Mesendoderm (in vitro differentiated cells): ENCODE results near the gene CAB39L.

Experiments used
- DNase-seq: peaks from one replicate; pipeline ENCODE4 v3.0.0; 2013
- H2AK5ac ChIP-seq: 2 replicates; pipeline ENCODE4 v1.6.1; 2013; ENCODE audit warnings: low read length, inconsistent platforms
- H2BK120ac ChIP-seq: 2 replicates; pipeline ENCODE4 v1.6.1; 2013; ENCODE audit warnings: low read depth, mild to moderate bottlenecking, low read length, moderate library complexity, mixed read lengths
- H2BK15ac ChIP-seq: replicated peaks from 2 replicates; pipeline ENCODE4 v1.6.1; 2013; ENCODE audit warnings: low read depth, mild to moderate bottlenecking, moderate library complexity
- H2BK5ac ChIP-seq: 2 replicates; pipeline ENCODE4 v1.6.1; 2013; ENCODE audit warnings: low read length, inconsistent platforms
- H3K18ac ChIP-seq: 2 replicates; pipeline ENCODE4 v1.6.1; 2013; ENCODE audit warnings: mild to moderate bottlenecking, low read length, mixed read lengths
- H3K23ac ChIP-seq: one replicate; pipeline ENCODE4 v1.6.1; 2013; ENCODE audit warnings: low read length
- H3K27ac ChIP-seq: 2 replicates; pipeline ENCODE4 v1.5.1; 2013; ENCODE audit warnings: low read depth, mild to moderate bottlenecking, inconsistent platforms, low read length, moderate library complexity
- H3K27me3 ChIP-seq: 2 replicates; pipeline ENCODE4 v1.6.1; 2013; ENCODE audit warnings: low read length, control low read depth, mild to moderate bottlenecking, inconsistent platforms; ENCODE audit not compliant: insufficient read depth, poor library complexity
- H3K36me3 ChIP-seq: 2 replicates; pipeline ENCODE4 v1.6.1; 2013; ENCODE audit warnings: low read length, inconsistent platforms; ENCODE audit not compliant: control insufficient read depth, insufficient read depth
- H3K4ac ChIP-seq: one replicate; pipeline ENCODE4 v1.6.1; 2013; ENCODE audit warnings: low read depth, mild to moderate bottlenecking, low read length, moderate library complexity
- H3K4me1 ChIP-seq: 2 replicates; pipeline ENCODE4 v1.6.1; 2013; ENCODE audit warnings: low read depth, low read length, inconsistent platforms; ENCODE audit not compliant: control insufficient read depth
- H3K4me2 ChIP-seq: 2 replicates; pipeline ENCODE4 v1.6.1; 2013; ENCODE audit warnings: low read length
- H3K4me3 ChIP-seq: 2 replicates; pipeline ENCODE4 v1.5.1; 2013; ENCODE audit warnings: mild to moderate bottlenecking, low read length
- H3K56ac ChIP-seq: one replicate; pipeline ENCODE4 v1.6.1; 2013; ENCODE audit warnings: low read length
- H3K79me1 ChIP-seq: 2 replicates; pipeline ENCODE4 v1.6.1; 2013; ENCODE audit warnings: low read length, inconsistent platforms
- H3K79me2 ChIP-seq: 2 replicates; pipeline ENCODE4 v1.6.1; 2013; ENCODE audit warnings: mild to moderate bottlenecking, low read length; ENCODE audit not compliant: control insufficient read depth, insufficient read depth
- H3K9ac ChIP-seq: 2 replicates; pipeline ENCODE4 v1.6.1; 2013; ENCODE audit warnings: low read length, inconsistent platforms
- H4K5ac ChIP-seq: one replicate; pipeline ENCODE4 v1.6.1; 2013; ENCODE audit warnings: low read length
- H4K8ac ChIP-seq: one replicate; pipeline ENCODE4 v1.6.1; 2013; ENCODE audit warnings: low read depth, mild to moderate bottlenecking, control low read depth, low read length, moderate library complexity
- whole genome bisulfite sequencing: extraction: QIAGEN DNeasy Blood & Tissue Kit; methylation state at CpG from one replicate; pipeline ENCODE4 v1.1.7; 2013; ENCODE audit warnings: low lambda C conversion rate, missing lambda C conversion rate; ENCODE audit not compliant: insufficient coverage; ENCODE audit errors: extremely low coverage; 5-methylcytosine and 5-hydroxymethylcytosine counted together

CAB39L gene

DNA sequence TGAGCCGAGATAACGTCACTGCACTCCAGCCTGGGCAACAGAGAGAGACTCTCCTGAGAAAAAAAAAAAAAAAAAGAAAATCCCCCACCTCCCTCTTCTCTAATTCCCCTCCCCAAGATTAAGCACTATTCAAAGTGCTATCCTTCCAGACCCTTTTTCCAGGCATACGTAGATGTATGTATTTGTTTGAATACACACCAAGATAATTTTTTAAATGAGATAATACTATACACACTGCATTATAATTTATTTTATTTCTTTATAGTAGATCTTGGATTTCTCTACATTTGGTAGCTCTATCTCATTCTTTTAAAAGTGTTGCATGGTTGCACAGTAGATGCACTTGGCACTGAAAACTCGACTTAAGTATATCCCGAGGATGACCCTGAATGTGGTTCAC, 32.5 kb downstream of the CAB39L start:
- Histone ChIP-seq H3K23ac (no peak overlapping the region), H3K36me3 (no peaks in the 10 kb centered on the region), H3K18ac (no peak overlapping the region), H4K8ac (no peak overlapping the region), H3K79me1 (no peaks in the 10 kb centered on the region), H3K9ac (no peak overlapping the region), H3K27me3 (no peaks in the 10 kb centered on the region), H2BK5ac (no peak overlapping the region), H2AK5ac (no peak overlapping the region), H3K4me3 (no peak overlapping the region), H4K5ac (no peak overlapping the region), H2BK15ac (no peak overlapping the region), H2BK120ac (no peak overlapping the region), H3K4me2 (no peak overlapping the region), H3K4ac (no peak overlapping the region), H3K4me1 (no peaks in the 10 kb centered on the region), H3K56ac (no peak overlapping the region), H3K79me2 (no peaks in the 10 kb centered on the region), H3K27ac (no peak overlapping the region)
- no CpG with 5 or more reads among the region's 5 CpGs for WGBS
- DNase-seq: no peak

DNA sequence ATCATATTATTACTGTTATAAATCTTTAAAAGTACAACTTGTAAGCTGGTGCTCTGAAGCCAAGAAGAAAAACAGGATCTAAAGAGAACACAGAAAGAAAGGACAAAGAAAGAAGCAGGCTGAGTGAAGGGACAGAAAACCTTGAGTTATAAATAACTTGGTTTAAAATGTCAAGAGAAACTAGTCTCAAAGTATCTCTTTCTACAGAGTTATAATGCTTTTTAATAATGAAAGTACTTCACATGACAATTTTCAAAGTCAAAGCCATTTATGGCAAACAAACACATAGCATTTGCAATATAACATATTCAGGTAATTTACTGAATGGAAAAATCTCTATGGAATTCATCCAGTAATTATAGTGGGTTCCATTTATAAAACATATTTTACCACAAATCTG, 33.4 kb downstream of the CAB39L start:
- no peak overlapping the region for H2BK15ac ChIP-seq
- no peaks in the 10 kb centered on the region for H3K27me3 ChIP-seq
- H4K5ac ChIP-seq: no peak overlapping the region
- H3K4ac ChIP-seq: no peak overlapping the region
- no peak overlapping the region for H4K8ac ChIP-seq
- H2BK120ac ChIP-seq: no peak overlapping the region
- H3K18ac ChIP-seq: no peak overlapping the region
- no peak for DNase-seq
- no peak overlapping the region for H3K27ac ChIP-seq
- no peak overlapping the region for H3K56ac ChIP-seq
- H3K9ac ChIP-seq: no peak overlapping the region
- no peaks in the 10 kb centered on the region for H3K4me1 ChIP-seq
- no peaks in the 10 kb centered on the region for H3K79me1 ChIP-seq
- H2BK5ac ChIP-seq: no peak overlapping the region
- no peaks in the 10 kb centered on the region for H3K36me3 ChIP-seq
- H2AK5ac ChIP-seq: no peak overlapping the region
- no peak overlapping the region for H3K4me2 ChIP-seq
- H3K4me3 ChIP-seq: no peak overlapping the region
- H3K79me2 ChIP-seq: no peaks in the 10 kb centered on the region
- no peak overlapping the region for H3K23ac ChIP-seq

DNA sequence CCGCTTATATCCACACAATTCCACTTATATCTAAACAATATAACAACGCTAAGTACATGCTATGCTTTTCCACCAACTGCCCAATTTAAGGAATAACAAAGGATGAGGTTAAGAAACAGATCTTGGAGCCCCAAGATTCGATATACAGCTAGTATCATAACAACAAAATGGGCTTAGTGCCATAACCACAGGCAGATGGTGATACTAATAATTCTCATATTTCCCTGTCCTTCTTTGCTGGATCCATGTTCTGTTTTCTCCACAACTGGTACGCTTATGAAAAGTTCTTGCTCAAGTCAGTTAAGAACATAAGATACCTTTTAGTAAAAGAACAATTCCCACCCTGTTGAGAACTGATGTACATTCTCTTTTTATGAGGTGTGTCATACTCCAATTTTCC, 33.9 kb downstream of the CAB39L start:
- Histone ChIP-seq H3K79me1 (no peaks in the 10 kb centered on the region), H3K4me3 (no peak overlapping the region), H3K4ac (no peak overlapping the region), H3K9ac (no peak overlapping the region), H3K4me1 (no peaks in the 10 kb centered on the region), H2BK5ac (no peak overlapping the region), H3K23ac (no peak overlapping the region), H4K5ac (no peak overlapping the region), H3K79me2 (no peaks in the 10 kb centered on the region), H3K18ac (no peak overlapping the region), H2BK120ac (no peak overlapping the region), H3K27ac (no peak overlapping the region), H2AK5ac (no peak overlapping the region), H3K36me3 (no peaks in the 10 kb centered on the region), H3K4me2 (no peak overlapping the region), H3K56ac (no peak overlapping the region), H4K8ac (no peak overlapping the region), H3K27me3 (no peaks in the 10 kb centered on the region), H2BK15ac (no peak overlapping the region)
- DNase-seq: no peak
- WGBS: 75% methylated on average over 2 of the region's 4 CpGs

DNA sequence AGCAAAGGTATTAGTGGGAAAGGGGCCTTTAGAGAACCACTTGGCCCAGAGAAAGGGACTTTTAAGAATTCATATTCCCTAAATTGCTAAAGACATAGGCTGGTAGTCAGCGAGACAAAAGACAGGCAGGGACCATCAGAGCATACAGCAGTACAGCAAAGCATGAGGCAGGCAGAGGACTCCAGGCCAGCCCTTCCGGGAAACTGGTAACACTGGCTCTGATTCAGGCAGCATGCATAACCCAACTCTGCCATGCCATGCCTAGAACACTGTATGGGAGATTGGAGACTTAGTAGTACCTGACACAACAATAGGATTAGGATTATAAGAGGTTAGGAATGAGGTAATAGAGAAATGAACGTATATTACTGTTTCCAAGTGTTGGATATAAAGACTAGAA, 34.9 kb downstream of the CAB39L start:
- Histone ChIP-seq H4K5ac (no peak overlapping the region), H3K79me2 (no peaks in the 10 kb centered on the region), H2BK15ac (no peak overlapping the region), H3K36me3 (no peaks in the 10 kb centered on the region), H3K79me1 (no peaks in the 10 kb centered on the region), H3K27ac (no peak overlapping the region), H2BK5ac (no peak overlapping the region), H3K27me3 (no peaks in the 10 kb centered on the region), H3K56ac (no peak overlapping the region), H2AK5ac (no peak overlapping the region), H3K4me1 (no peaks in the 10 kb centered on the region), H3K18ac (no peak overlapping the region), H3K4ac (no peak overlapping the region), H4K8ac (no peak overlapping the region), H2BK120ac (no peak overlapping the region), H3K23ac (no peak overlapping the region), H3K4me3 (no peak overlapping the region), H3K9ac (no peak overlapping the region), H3K4me2 (no peak overlapping the region)
- DNase-seq: no peak
- WGBS: 100% methylated on average over 1 of the region's 3 CpGs

DNA sequence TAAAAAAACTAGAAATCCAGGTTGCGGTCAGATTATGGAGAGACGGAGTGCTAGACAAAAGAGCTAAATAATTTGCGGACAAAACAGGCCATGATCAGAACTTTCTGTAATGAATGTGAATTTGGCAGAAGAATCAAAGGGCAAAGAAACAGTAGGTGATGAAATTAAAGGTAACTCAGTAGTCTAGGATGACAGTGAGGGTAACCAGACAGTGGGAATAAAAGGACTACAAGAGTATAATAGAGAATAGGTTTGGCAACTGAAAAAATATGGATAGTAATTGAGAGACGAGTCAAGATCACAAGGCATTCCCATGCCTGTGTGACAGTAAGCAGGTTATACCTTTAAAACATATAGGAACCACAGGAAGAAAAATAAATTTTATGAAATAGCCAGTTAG, 35.9 kb downstream of the CAB39L start:
- H3K27ac ChIP-seq: no peak overlapping the region
- no peak overlapping the region for H3K4me3 ChIP-seq
- H3K9ac ChIP-seq: no peak overlapping the region
- no peak overlapping the region for H3K18ac ChIP-seq
- no peak overlapping the region for H3K23ac ChIP-seq
- no peak overlapping the region for H2BK15ac ChIP-seq
- H3K27me3 ChIP-seq: no peaks in the 10 kb centered on the region
- H3K36me3 ChIP-seq: no peaks in the 10 kb centered on the region
- WGBS: no CpG with 5 or more reads among the region's 4 CpGs
- H3K4ac ChIP-seq: no peak overlapping the region
- H4K5ac ChIP-seq: no peak overlapping the region
- no peak overlapping the region for H2BK120ac ChIP-seq
- H2AK5ac ChIP-seq: no peak overlapping the region
- H3K79me2 ChIP-seq: no peaks in the 10 kb centered on the region
- no peak overlapping the region for H3K4me2 ChIP-seq
- no peaks in the 10 kb centered on the region for H3K79me1 ChIP-seq
- no peaks in the 10 kb centered on the region for H3K4me1 ChIP-seq
- DNase-seq: no peak
- H2BK5ac ChIP-seq: no peak overlapping the region
- no peak overlapping the region for H4K8ac ChIP-seq
- no peak overlapping the region for H3K56ac ChIP-seq

GRCh38 chr13:49407068-49407467, 36.8 kb downstream of the CAB39L start:
- H3K18ac ChIP-seq: no peak overlapping the region
- no peak overlapping the region for H3K4ac ChIP-seq
- H2BK15ac ChIP-seq: no peak overlapping the region
- no peak overlapping the region for H3K56ac ChIP-seq
- no peak for DNase-seq
- no peak overlapping the region for H3K27ac ChIP-seq
- no peak overlapping the region for H2AK5ac ChIP-seq
- H3K23ac ChIP-seq: no peak overlapping the region
- no peaks in the 10 kb centered on the region for H3K79me1 ChIP-seq
- H3K27me3 ChIP-seq: no peaks in the 10 kb centered on the region
- H3K4me2 ChIP-seq: no peak overlapping the region
- no peaks in the 10 kb centered on the region for H3K36me3 ChIP-seq
- no peak overlapping the region for H4K5ac ChIP-seq
- H3K4me1 ChIP-seq: no peaks in the 10 kb centered on the region
- no peak overlapping the region for H4K8ac ChIP-seq
- H2BK5ac ChIP-seq: no peak overlapping the region
- no peaks in the 10 kb centered on the region for H3K79me2 ChIP-seq
- no peak overlapping the region for H3K4me3 ChIP-seq
- H2BK120ac ChIP-seq: no peak overlapping the region
- WGBS: no CpG with 5 or more reads among the region's 1 CpG
- no peak overlapping the region for H3K9ac ChIP-seq
